Measurements from ENCODE around the gene BANK1.

The BANK1 gene

GRCh38 chr4:101952985-101953384 lies 162.5 kb downstream of the BANK1 start:
- no peak for TF ChIP-seq CTCF (IDR thresholded peaks at IDR 0.05)
- Histone ChIP-seq H3K4me3 (no peak overlapping the region), H3K27ac (no peak overlapping the region)
- no peak for DNase-seq (ENCODE audit: low spot score)

GRCh38 chr4:101953949-101954348 lies 163.4 kb downstream of the BANK1 start:
- DNase-seq (ENCODE audit: low spot score) = no peak
- TF ChIP-seq CTCF (IDR thresholded peaks at IDR 0.05) = no peak
- no peak overlapping the region for H3K27ac ChIP-seq
- no peak overlapping the region for H3K4me3 ChIP-seq

- Histone ChIP-seq H3K27ac (no peak overlapping the region), H3K4me3 (no peak overlapping the region)
- DNase-seq (ENCODE audit: low spot score) = no peak
- TF ChIP-seq CTCF (IDR thresholded peaks at IDR 0.05) = no peak
Measured at GRCh38 chr4:101954351-101954750, 163.8 kb downstream of the BANK1 start.

- no peak for TF ChIP-seq CTCF (IDR thresholded peaks at IDR 0.05)
- H3K27ac ChIP-seq = no peak overlapping the region
- no peak for DNase-seq (ENCODE audit: low spot score)
Measured at GRCh38 chr4:101954975-101955678, 164.6 kb downstream of the BANK1 start.

GRCh38 chr4:101956068-101956825 lies 165.7 kb downstream of the BANK1 start:
- no peak for DNase-seq (ENCODE audit: low spot score)
- Histone ChIP-seq H3K4me3 (no peak overlapping the region), H3K27ac (no peak overlapping the region)
- no peak for TF ChIP-seq CTCF (IDR thresholded peaks at IDR 0.05)

More at GRCh38 chr4:101954975-101955678, 164.6 kb downstream of the BANK1 start:
- H3K4me3 ChIP-seq = no peak overlapping the region

- Histone ChIP-seq H3K4me3 (no peak overlapping the region), H3K27ac (no peak overlapping the region)
- no peak for DNase-seq (ENCODE audit: low spot score)
- TF ChIP-seq CTCF (IDR thresholded peaks at IDR 0.05) = no peak
Measured at GRCh38 chr4:101958547-101958946, 168.0 kb downstream of the BANK1 start.

- TF ChIP-seq CTCF (IDR thresholded peaks at IDR 0.05) = no peak
- Histone ChIP-seq H3K4me3 (no peak overlapping the region), H3K27ac (no peak overlapping the region)
- DNase-seq (ENCODE audit: low spot score) = no peak
Measured at GRCh38 chr4:101960431-101960830, 169.9 kb downstream of the BANK1 start.

Data from coronary artery (tissue), 2 donors.